Coronary artery (tissue), 2 donors: ENCODE measurements around the gene LARGE1.

Experiments
- DNase-seq: peaks from one replicate; pipeline ENCODE4 v3.0.0-alpha.2; 2017; ENCODE audit warnings: low spot score
- H3K27ac ChIP-seq, 2 donors: fragments of 200-600 bp; sonication (generic); one replicate each; pipeline ENCODE4 v1.5.1; 2016 to 2019
- H3K4me3 ChIP-seq: fragments of 200-600 bp; sonication (generic); 2 replicates; pipeline ENCODE4 v1.5.1; 2016; ENCODE audit warnings: mild to moderate bottlenecking, moderate library complexity
- TF ChIP-seq, protein P1 (sequence below): fragments of 200-600 bp; sonication (generic); IDR thresholded peaks from one replicate; pipeline ENCODE4 v1.5.1; 2019; ENCODE audit warnings: antibody characterized with exemption

LARGE1 gene

DNA sequence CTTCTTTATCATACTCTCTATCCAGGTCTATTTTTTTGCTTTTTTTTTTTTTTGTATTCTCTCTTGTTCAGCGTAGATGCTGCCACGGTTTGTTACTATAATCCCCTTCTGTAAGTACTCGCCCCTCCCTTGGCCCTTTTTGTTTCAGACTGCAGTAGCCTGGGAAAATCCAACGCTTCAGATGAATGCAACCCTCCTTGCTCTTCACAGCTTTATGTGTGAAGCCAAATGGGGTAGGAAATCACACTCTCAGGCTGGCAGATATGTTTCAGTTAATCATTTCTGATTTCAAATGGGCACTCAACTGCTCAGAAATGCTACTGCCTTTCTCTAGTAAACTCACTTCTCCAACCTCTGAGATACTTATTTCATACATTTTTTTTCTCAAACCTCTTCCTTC, 149.1 kb downstream of the LARGE1 start:
- Histone ChIP-seq H3K4me3 (no peak overlapping the region), H3K27ac (no peak overlapping the region)
- TF ChIP-seq, protein P1, sequence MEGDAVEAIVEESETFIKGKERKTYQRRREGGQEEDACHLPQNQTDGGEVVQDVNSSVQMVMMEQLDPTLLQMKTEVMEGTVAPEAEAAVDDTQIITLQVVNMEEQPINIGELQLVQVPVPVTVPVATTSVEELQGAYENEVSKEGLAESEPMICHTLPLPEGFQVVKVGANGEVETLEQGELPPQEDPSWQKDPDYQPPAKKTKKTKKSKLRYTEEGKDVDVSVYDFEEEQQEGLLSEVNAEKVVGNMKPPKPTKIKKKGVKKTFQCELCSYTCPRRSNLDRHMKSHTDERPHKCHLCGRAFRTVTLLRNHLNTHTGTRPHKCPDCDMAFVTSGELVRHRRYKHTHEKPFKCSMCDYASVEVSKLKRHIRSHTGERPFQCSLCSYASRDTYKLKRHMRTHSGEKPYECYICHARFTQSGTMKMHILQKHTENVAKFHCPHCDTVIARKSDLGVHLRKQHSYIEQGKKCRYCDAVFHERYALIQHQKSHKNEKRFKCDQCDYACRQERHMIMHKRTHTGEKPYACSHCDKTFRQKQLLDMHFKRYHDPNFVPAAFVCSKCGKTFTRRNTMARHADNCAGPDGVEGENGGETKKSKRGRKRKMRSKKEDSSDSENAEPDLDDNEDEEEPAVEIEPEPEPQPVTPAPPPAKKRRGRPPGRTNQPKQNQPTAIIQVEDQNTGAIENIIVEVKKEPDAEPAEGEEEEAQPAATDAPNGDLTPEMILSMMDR = no peak
- no peak for DNase-seq

DNA sequence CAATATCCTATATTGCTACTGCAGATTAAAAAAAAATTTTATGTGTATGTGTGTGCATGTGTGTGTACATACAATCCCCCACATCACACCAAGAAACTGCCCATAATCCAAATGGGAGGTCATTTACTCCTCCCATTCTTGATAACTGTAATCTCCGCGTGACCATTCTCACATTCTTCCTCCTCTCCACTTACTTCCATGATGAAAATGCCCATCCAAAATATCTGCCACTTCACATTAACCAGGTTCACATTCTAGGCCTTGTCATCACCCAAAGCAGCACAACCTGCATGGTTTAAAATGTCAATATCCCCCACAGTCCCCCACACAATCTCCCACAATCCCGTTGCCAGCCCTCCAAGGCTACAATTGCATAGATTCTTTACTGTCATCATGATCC, 149.6 kb downstream of the LARGE1 start:
- TF ChIP-seq, protein P1 = no peak
- no peak for DNase-seq
- Histone ChIP-seq H3K4me3 (no peak overlapping the region), H3K27ac (no peak overlapping the region)

- TF ChIP-seq, protein P1 = no peak
- no peak overlapping the region for H3K27ac ChIP-seq
- no peak overlapping the region for H3K4me3 ChIP-seq
- no peak for DNase-seq
These were observed 154.2 kb downstream of the LARGE1 start for GRCh38 chr22:33766091-33766490.

- no peak overlapping the region for H3K27ac ChIP-seq
- no peak for DNase-seq
- TF ChIP-seq, protein P1 = no peak
- no peak overlapping the region for H3K4me3 ChIP-seq
These were observed 161.3 kb downstream of the LARGE1 start for GRCh38 chr22:33758961-33759360.

DNA sequence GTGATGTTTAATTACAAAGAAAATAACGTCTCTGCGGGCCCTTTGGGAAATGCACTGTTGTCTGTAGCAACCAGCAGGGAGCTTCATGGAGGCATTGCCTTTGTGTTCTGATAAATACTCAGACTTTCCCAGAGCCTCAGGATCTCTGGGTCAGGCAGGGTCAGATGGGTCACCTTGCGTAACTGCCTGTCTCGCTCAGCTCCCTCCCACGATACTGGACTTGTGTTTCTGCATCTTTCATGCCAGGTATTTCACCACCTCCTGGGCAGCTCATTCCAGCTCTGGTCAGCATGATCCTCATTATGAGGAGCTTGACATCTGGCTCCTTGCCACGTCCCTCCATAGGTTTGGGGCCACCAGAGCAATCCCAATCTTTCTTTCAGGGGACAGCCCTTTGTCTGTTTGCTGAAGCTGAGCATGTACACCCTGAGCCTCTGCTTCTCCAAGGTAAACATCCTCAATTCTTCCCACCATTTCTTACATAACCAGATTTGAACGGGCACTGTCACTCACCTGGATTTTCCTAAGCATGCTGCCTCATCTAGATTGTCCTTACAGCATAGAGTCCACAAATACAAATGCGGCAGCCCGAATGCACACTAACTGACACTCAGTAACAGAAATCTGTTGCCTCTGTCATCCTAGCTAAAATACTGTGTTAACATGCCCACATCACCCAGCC, 162.3 kb downstream of the LARGE1 start:
- TF ChIP-seq, protein P1 = no peak
- Histone ChIP-seq H3K4me3 (no peak overlapping the region), H3K27ac (no peak overlapping the region)
- DNase-seq = no peak

- H3K4me3 ChIP-seq = no peak overlapping the region
- no peak overlapping the region for H3K27ac ChIP-seq
- TF ChIP-seq, protein P1 = no peak
- no peak for DNase-seq
These were observed 163.1 kb downstream of the LARGE1 start for GRCh38 chr22:33757041-33757801.

DNA sequence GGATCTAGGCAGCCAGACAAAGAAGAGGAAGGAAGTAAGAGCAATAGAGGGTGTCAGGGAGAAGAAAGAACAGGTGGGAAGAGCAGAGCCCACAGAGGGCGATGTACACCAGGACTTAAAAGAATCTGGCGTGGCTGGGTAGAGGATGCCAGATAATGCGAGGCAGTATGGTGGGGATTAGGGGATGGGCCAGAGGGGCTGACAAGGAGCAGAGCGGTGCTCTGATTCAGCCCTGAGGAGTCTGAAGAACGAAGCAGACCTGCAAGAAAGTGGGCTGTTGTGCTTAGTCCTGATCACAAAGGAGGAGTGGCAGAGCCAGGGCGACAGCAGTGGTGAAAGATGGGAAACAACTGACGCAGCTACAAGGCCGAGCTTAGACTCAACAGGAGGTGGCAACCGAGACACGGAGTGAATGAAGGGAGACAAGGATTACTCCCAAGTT, 163.7 kb downstream of the LARGE1 start:
- Histone ChIP-seq H3K27ac (no peak overlapping the region), H3K4me3 (no peak overlapping the region)
- DNase-seq = no peak
- TF ChIP-seq, protein P1 = no peak
